K562 (cell line): Measurements from ENCODE around the gene SERTAD1. TPM values are rescaled to one million over a fixed set of nuclear protein-coding genes. Genes with fewer than 3 reads are reported as not detected.

ENCODE experiments used
- ATAC-seq: fragments of 200-7000 bp; cut with Tn5 transposase; 3 replicates; pipeline ENCODE4 v1.9.1; 2020; ENCODE audit warnings: moderate library complexity
- BruUV-seq: library from RNA; stranded (reverse); fragments of 400-500 nt; replicated peaks from 2 replicates; lab custom pipeline; 2021; lab: Mats Ljungman, UMichigan
- CTCF ChIA-PET: fragments of 300-600 bp; formaldehyde crosslinking; extraction: SDS; loops from one replicate; lab custom pipeline; 2021; ENCODE audit warnings: low intra/inter-chr PET ratio; lab: Yijun Ruan, JAX
- POLR2A ChIA-PET: fragments of 300-600, 350-650 bp; sonication (Branson Sonifier 250); formaldehyde crosslinking; extraction: SDS; loops from one replicate; lab custom pipeline; 2021; ENCODE audit warnings: antibody characterized with exemption, inconsistent platforms; lab: Yijun Ruan, JAX
- DNase-seq, 4 experiments: peaks; one replicate each; pipeline versions ENCODE4 v3.0.0 to v3.0.0-alpha.2; 2011 to 2018; ENCODE audit warnings: low spot score in 3 of 4, mixed read lengths in 3 of 4; ENCODE audit errors: extremely low read depth in 1 of 4
- FAIRE-seq: peaks from 2 replicates; lab custom pipeline; 2011; peaks lifted over from hg19 to GRCh38; lab: Jason Lieb, UNC
- H2AFZ ChIP-seq: 2 replicates; pipeline ENCODE4 v1.6.0; 2011; ENCODE audit warnings: low read depth, low read length, control low read depth, inconsistent platforms
- H3K27ac ChIP-seq: fragments of 200-600 bp; 3 replicates; pipeline ENCODE4 v1.8.0; 2011; ENCODE audit warnings: low read depth, mild to moderate bottlenecking, control low read depth, inconsistent platforms, low read length, moderate library complexity, mixed read lengths; ENCODE audit errors: extremely low read depth
- H3K27me3 ChIP-seq, 2 experiments: fragments of 300-600 bp in 1 of 2; 2 replicates in 1 of 2; 3 replicates in 1 of 2; pipeline versions ENCODE4 v1.6.0 to v1.8.0; 2011; ENCODE audit warnings: inconsistent platforms in 2 of 2, low read length in 2 of 2, mild to moderate bottlenecking in 1 of 2, mixed read lengths in 1 of 2, moderate library complexity in 1 of 2; ENCODE audit not compliant: control insufficient read depth in 2 of 2, insufficient read depth in 2 of 2
- H3K36me3 ChIP-seq: fragments of 300-600 bp; 3 replicates; pipeline ENCODE4 v1.8.0; 2011; ENCODE audit warnings: mild to moderate bottlenecking, low read length, inconsistent platforms; ENCODE audit not compliant: control insufficient read depth, insufficient read depth
- H3K4me1 ChIP-seq, 2 experiments: fragments of 200-600 bp in 1 of 2; replicated peaks in 1 of 2; 2 replicates in 1 of 2; 3 replicates in 1 of 2; pipeline versions ENCODE4 v1.5.1 to v1.8.0; 2011; ENCODE audit warnings: inconsistent platforms in 2 of 2, low read length in 2 of 2, mild to moderate bottlenecking in 1 of 2, mixed read lengths in 1 of 2, moderate library complexity in 1 of 2; ENCODE audit not compliant: control insufficient read depth in 2 of 2, insufficient read depth in 2 of 2
- H3K4me2 ChIP-seq: 2 replicates; pipeline ENCODE4 v1.6.1; 2011; ENCODE audit warnings: low read length, control low read depth, inconsistent platforms, mixed read lengths; ENCODE audit not compliant: insufficient read depth
- H3K4me3 ChIP-seq: fragments of 200-600 bp; sonication (generic), shearing (Covaris generic); 2 replicates; pipeline ENCODE4 v1.5.1; 2016; ENCODE audit warnings: control low read depth, inconsistent platforms
- H3K79me2 ChIP-seq: fragments of 200-600 bp; 3 replicates; pipeline ENCODE4 v1.8.0; 2011; ENCODE audit warnings: low read length, inconsistent platforms; ENCODE audit not compliant: control insufficient read depth, insufficient read depth
- H3K9ac ChIP-seq, 2 experiments: 2 replicates each; pipeline versions ENCODE4 v1.6.0 to v1.6.1; 2011; ENCODE audit warnings: low read depth in 2 of 2, low read length in 2 of 2, control low read depth in 1 of 2, inconsistent platforms in 1 of 2, mild to moderate bottlenecking in 1 of 2, mixed read lengths in 1 of 2; ENCODE audit not compliant: insufficient read depth in 1 of 2
- H3K9me1 ChIP-seq: one replicate; pipeline ENCODE4 v1.6.0; 2011; ENCODE audit warnings: inconsistent platforms, mild to moderate bottlenecking, low read length, moderate library complexity; ENCODE audit not compliant: control insufficient read depth, insufficient read depth
- H3K9me3 ChIP-seq: replicated peaks from 2 replicates; pipeline ENCODE4 v1.5.1; 2011; ENCODE audit warnings: low read depth, low read length, inconsistent platforms; ENCODE audit not compliant: control insufficient read depth, insufficient read depth
- H4K20me1 ChIP-seq: replicated peaks from 2 replicates; pipeline ENCODE4 v1.6.1; 2011; ENCODE audit warnings: low read length, inconsistent platforms, mixed read lengths; ENCODE audit not compliant: control insufficient read depth, insufficient read depth
- ADNP ChIP-seq: fragments of 200-800 bp; sonication (Bioruptor generic); IDR thresholded peaks from 2 replicates; pipeline ENCODE4 v1.6.1; 2016; ENCODE audit warnings: missing genetic modification characterization, missing compliant biosample characterization
- ARID3A ChIP-seq: IDR thresholded peaks from 2 replicates; pipeline ENCODE4 v1.6.1; 2012; ENCODE audit warnings: low read depth, low read length, improper control_type of control experiment, borderline replicate concordance
- E4F1 ChIP-seq: fragments of 250-450 bp; sonication (Bioruptor Pico); IDR thresholded peaks from 2 replicates; pipeline ENCODE4 v1.5.0; 2021; ENCODE audit warnings: mild to moderate bottlenecking, borderline replicate concordance
- HDAC3 ChIP-seq: fragments of 450-650 bp; IDR thresholded peaks from 2 replicates; pipeline ENCODE4 v1.6.1; 2018; ENCODE audit warnings: borderline replicate concordance, mild to moderate bottlenecking, moderate library complexity; ENCODE audit not compliant: partially characterized antibody
- HES1 ChIP-seq: fragments of 450-650 bp; IDR thresholded peaks from 2 replicates; pipeline ENCODE4 v1.6.1; 2016; ENCODE audit warnings: low read depth, mild to moderate bottlenecking, moderate library complexity
- KDM2B ChIP-seq: fragments of 250-450 bp; sonication (Bioruptor Pico); IDR thresholded peaks from 2 replicates; pipeline ENCODE4 v1.8.0; 2021; ENCODE audit warnings: mild to moderate bottlenecking, moderate library complexity
- KLF1 ChIP-seq: fragments of 450-650 bp; IDR thresholded peaks from 2 replicates; pipeline ENCODE4 v1.6.1; 2016; ENCODE audit warnings: missing genetic modification characterization, missing compliant biosample characterization
- MTA3 ChIP-seq: fragments of 450-650 bp; formaldehyde crosslinking; IDR thresholded peaks from 2 replicates; pipeline ENCODE4 v1.6.1; 2017; ENCODE audit warnings: mild to moderate bottlenecking, borderline replicate concordance
- SRSF1 ChIP-seq: fragments of 200-400 bp; formaldehyde crosslinking; IDR thresholded peaks from 2 replicates; pipeline ENCODE4 v1.6.1; 2017; ENCODE audit warnings: mild to moderate bottlenecking, low read depth, low read length, moderate library complexity
- SRSF7 ChIP-seq: fragments of 200-400 bp; formaldehyde crosslinking; optimal IDR thresholded peaks from 2 replicates; pipeline ENCODE3; 2017; ENCODE audit warnings: mild to moderate bottlenecking, low read depth, low read length
- ZNF174 ChIP-seq: fragments of 250-450 bp; sonication (Bioruptor Pico); IDR thresholded peaks from 2 replicates; pipeline ENCODE4 v1.4.0; 2020; ENCODE audit warnings: mild to moderate bottlenecking
- ZNF280B ChIP-seq: fragments of 250-450 bp; sonication (Bioruptor Pico); IDR thresholded peaks from 2 replicates; pipeline ENCODE4 v1.5.1; 2021; ENCODE audit warnings: mild to moderate bottlenecking
- ZNF445 ChIP-seq: fragments of 250-450 bp; sonication (Bioruptor Pico); IDR thresholded peaks from 2 replicates; pipeline ENCODE4 v1.4.0; 2020; ENCODE audit warnings: low read depth, mild to moderate bottlenecking, moderate library complexity
- ZNF639 ChIP-seq, 2 experiments: fragments of 200-800 bp in 1 of 2; sonication (Bioruptor generic) in 1 of 2; sonication (generic) in 1 of 2; formaldehyde crosslinking in 1 of 2; IDR thresholded peaks in 1 of 2; conservative IDR thresholded peaks in 1 of 2; 2 replicates each; pipeline versions ENCODE4 v1.5.0 to v1.6.1; 2016 to 2020; ENCODE audit warnings: missing compliant biosample characterization in 1 of 2, missing genetic modification characterization in 1 of 2, missing genetic modification reagents in 1 of 2
- WGBS: fragments of 100-300 bp; shearing (Covaris generic); methylation state at CpG from one replicate; pipeline ENCODE4 v1.1.6; 2016; ENCODE audit warnings: low coverage, mixed read lengths; ENCODE audit not compliant: insufficient coverage; ENCODE audit errors: missing lambda C conversion rate; 5-methylcytosine and 5-hydroxymethylcytosine counted together
- in situ Hi-C: fragments of 300-500 bp; cut with MboI; formaldehyde crosslinking; loops from 4 replicates; pipeline ENCODE4 v1.15.0; 2018; ENCODE audit warnings: inconsistent platforms, mixed read lengths
- intact Hi-C: fragments of 100-400 bp; cut with micrococcal nuclease; formaldehyde crosslinking; loops from 2 replicates; pipeline ENCODE4 v1.14.2; 2022
- polyA plus RNA-seq, 8 experiments: library from polyadenylated mRNA; depleted of rRNA in 4 of 8; stranded (reverse) in 5 of 8; unstranded in 3 of 8; fragments of >200 nt; fragmentation: Nextera tagmentation in 2 of 8; fragmentation: Illumina TruSeq in 1 of 8; extraction: Ambion mirVana in 2 of 8; extraction: Trizol in 1 of 8; gene quantifications; 2 replicates each; pipeline versions ENCODE4 v1.2.1 to v1.2.3, GENCODE V29; 2011 to 2014; ENCODE audit warnings: inconsistent platforms in 1 of 8, missing spikeins in 1 of 8
- total RNA-seq, 7 experiments: library from RNA; depleted of rRNA in 6 of 7; stranded (reverse); fragments of >200 nt in 6 of 7; fragmentation: Illumina TruSeq in 2 of 7; extraction: Trizol in 2 of 7; gene quantifications; 2 replicates each; pipeline versions ENCODE4 v1.2.1 to v1.2.3, GENCODE V29; 2011 to 2021; ENCODE audit warnings: low replicate concordance in 1 of 7

SERTAD1 gene
- total and polyA plus RNA-seq, 9 of the 15 experiments (the other 6 are each of a cell fraction or from before 2014, with no cell fraction given) = 0.15 to 8.7 (median 4.9) TPM

GRCh38 chr19:40400559-40400958, 25.2 kb downstream of the SERTAD1 start:
- no peaks in the 10 kb centered on the region for H3K9me3 ChIP-seq
- H4K20me1 ChIP-seq = 0 out of 2 replicates have a peak, but pooled peaks cover 5% of the 10 kb centered on the region
- no TSS peak for BruUV-seq
- H3K27ac ChIP-seq = no peak overlapping the region
- H3K9ac ChIP-seq = no peak overlapping the region
- CTCF ChIA-PET = no interaction called here
- no peak for DNase-seq
- H3K4me3 ChIP-seq = no peak overlapping the region
- H3K4me2 ChIP-seq = no peak overlapping the region
- WGBS = 0% methylated on average over 2 of the region's 3 CpGs
- in situ Hi-C loops (no loop called here), intact Hi-C loops (no loop called here)
- H3K9me1 ChIP-seq = no peaks in the 10 kb centered on the region
- H2AFZ ChIP-seq = no peak overlapping the region
- POLR2A ChIA-PET = interaction anchor here (1.2 kb wide), 1 partner anchor 24 kb away, joined by 3 read pairs; no protein-coding TSS in a partner anchor
- no peaks in the 10 kb centered on the region for H3K36me3 ChIP-seq
- peaks cover 17 to 24% of the 10 kb centered on the region in 2 experiments for H3K27me3 ChIP-seq
- no peak for ATAC-seq
- H3K4me1 ChIP-seq = peaks cover 17 to 47% of the 10 kb centered on the region in 2 experiments
- no peak for FAIRE-seq
- H3K79me2 ChIP-seq = no peaks in the 10 kb centered on the region
- TF ChIP-seq HDAC3 (no peak), ADNP (tag) (no peak), ZNF445 (CRISPR knock-in tag) (no peak), ZNF639 (CRISPR knock-in tag; conservative IDR thresholded peaks at IDR 0.05 in 1 of 2, IDR thresholded peaks at IDR 0.05 in 1 of 2) (no peak), KLF1 (no peak), KDM2B (CRISPR knock-in tag) (no peak), MTA3 (no peak), SRSF7 (no peak), ARID3A (no peak), HES1 (no peak), E4F1 (CRISPR knock-in tag) (no peak), ZNF174 (CRISPR knock-in tag) (no peak), SRSF1 (no peak), ZNF280B (CRISPR knock-in tag) (no peak)
